GM12873 (cell line): ENCODE results near the gene SCEL.

Source experiments
- TF ChIP-seq, protein P1 (sequence below): IDR thresholded peaks from 2 replicates; pipeline ENCODE4 v1.5.1; 2012; ENCODE audit warnings: low read depth, mild to moderate bottlenecking, moderate library complexity, low read length, control low read depth; ENCODE audit not compliant: insufficient read depth; ENCODE audit errors: missing control alignments

The SCEL gene, protein sequence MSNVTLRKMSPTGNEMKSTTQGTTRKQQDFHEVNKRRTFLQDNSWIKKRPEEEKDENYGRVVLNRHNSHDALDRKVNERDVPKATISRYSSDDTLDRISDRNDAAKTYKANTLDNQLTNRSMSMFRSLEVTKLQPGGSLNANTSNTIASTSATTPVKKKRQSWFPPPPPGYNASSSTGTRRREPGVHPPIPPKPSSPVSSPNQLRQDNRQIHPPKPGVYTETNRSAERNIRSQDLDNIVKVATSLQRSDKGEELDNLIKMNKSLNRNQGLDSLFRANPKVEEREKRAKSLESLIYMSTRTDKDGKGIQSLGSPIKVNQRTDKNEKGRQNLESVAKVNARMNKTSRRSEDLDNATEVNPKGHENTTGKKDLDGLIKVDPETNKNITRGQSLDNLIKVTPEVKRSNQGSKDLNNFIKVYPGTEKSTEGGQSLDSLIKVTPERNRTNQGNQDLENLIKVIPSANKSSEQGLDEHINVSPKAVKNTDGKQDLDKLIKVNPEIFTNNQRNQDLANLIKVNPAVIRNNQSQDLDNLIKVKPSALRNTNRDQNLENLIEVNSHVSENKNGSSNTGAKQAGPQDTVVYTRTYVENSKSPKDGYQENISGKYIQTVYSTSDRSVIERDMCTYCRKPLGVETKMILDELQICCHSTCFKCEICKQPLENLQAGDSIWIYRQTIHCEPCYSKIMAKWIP

DNA sequence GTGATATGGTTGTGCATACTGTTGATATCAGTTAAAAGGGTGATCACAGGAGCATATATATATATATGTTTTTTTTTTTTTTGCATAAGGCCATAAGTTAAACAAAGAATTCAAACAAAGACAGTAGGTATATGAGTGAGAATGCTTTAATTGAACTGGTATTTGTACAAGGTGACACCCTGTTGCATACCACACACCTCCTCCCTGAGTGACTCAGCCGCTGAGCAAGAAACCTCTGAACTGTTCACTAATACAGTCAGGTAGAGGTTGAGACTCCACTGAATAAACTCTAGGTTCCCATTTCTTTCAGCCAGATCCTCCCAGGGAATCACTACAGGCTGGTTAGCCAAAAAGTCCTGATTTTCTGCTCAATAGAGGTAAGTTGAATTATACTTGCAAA lies at the start of gene SCEL:
Gene SCEL, plus strand, starts transcription at position 259 of the 400 bp plus-strand sequence. CDS start 20,170 bp downstream, outside the sequence.
- TF ChIP-seq, protein P1, sequence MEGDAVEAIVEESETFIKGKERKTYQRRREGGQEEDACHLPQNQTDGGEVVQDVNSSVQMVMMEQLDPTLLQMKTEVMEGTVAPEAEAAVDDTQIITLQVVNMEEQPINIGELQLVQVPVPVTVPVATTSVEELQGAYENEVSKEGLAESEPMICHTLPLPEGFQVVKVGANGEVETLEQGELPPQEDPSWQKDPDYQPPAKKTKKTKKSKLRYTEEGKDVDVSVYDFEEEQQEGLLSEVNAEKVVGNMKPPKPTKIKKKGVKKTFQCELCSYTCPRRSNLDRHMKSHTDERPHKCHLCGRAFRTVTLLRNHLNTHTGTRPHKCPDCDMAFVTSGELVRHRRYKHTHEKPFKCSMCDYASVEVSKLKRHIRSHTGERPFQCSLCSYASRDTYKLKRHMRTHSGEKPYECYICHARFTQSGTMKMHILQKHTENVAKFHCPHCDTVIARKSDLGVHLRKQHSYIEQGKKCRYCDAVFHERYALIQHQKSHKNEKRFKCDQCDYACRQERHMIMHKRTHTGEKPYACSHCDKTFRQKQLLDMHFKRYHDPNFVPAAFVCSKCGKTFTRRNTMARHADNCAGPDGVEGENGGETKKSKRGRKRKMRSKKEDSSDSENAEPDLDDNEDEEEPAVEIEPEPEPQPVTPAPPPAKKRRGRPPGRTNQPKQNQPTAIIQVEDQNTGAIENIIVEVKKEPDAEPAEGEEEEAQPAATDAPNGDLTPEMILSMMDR: no peak

DNA sequence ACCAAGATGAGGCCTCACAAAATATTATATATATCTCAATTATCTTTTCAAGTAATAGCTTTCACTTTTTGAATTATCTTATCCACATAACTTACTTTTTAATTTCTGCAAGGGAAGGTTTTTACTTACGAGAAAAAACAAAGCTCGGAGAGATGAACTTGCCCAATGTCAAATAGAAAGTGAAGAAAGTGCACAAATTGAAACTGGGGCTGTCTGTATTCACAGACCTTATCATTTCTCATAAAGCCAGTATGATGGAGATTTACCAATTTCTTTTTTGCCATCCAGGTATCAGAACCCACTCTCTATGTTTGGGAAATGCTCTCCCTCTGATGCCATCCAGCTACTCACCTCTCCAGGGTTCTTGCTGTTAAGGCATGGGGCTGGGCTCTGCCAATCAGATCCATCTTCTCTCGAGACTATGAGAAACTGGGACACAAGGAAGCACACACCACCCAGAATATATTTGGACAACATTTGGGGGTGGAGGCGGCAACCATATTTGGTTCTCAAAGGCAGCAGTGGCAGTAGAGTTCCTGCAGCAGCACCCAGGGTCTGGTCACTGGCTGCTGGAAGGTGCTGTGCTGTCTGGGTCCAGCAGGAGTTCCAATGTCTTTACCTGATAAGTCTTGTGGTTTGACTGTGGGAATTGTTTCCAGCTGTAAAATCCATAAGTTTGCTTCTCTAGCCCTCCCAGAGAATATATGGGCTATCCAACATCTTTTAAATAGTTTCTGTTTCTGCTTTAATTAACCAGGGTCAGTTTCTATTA lies 45.8 kb upstream of the SCEL start:
- TF ChIP-seq, protein P1: no peak

DNA sequence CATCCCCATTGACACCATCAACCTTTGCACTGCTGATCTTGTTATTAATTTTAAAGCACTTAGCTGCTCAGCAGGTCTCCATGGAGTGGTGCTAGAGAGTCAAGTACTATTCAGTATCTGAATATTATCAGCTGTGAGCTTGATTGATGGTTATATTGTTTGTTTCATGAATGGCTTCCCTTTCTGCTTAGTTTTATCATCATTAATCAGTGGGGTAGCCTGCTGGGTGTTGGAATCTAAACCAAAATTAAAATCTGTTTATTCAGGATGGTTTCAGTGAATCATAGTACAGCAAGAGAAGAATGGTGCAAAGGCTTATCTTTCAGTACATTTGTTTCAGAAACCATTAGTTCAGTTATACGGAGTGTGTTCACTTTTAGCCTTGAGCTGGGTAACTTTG lies 42.5 kb upstream of the SCEL start:
- TF ChIP-seq, protein P1: peak; percentile 64

DNA sequence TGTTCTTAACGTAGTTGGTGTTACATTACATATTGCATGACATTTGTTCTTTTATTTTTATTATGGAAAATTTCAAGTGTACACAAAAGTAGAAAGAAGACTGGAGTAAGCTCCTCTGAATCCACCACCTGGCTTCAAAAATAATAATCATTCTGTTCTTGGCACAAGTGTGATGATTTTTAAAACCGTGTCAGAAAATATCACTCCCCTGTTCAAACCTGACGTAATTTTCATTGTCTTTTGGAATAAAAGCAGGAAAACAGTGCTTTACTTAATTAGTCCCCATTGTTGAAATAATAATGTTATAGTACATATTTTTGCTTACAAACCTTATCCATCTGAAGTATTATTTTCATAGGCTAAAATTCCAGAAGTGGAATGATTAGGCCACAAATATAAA lies 41.3 kb upstream of the SCEL start:
- TF ChIP-seq, protein P1: no peak

DNA sequence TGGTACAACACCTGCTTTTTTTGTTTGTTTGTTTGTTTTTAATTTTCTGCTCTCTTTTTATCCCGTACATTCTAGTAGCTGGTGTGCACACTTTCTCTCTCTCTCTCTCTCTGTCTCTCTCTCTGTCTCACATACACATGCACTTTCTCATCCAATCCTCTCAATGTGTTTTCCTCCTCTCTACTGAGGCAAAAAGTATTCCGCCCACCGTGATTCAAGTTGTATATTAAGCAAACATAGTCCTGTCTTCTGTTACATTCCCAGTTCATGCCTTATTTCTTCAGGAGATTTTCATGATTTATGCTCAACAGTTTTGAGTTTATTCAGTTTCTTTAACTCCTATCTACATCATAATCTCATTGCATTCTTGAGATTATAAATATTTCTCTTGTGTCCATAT lies 38.2 kb upstream of the SCEL start:
- TF ChIP-seq, protein P1: no peak

DNA sequence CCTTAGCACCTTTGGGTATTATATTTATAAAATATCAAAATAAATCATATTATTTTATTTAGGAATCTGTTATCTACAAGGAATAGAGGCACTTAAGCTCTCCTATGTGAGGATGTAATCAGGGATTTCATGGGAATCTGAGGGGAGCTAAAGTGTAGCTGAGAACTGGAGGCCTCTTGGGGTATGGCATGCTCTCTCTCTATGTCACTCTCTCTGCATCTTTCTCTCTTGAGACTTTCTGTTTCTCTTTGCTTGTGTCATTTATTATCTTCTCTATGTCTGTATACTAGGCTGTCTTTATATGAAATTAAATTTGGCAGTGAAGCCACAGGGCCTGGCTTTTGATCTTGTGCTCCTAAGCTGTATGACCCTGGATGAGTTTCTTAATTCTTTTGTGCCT lies 37.7 kb upstream of the SCEL start:
- TF ChIP-seq, protein P1: no peak
